ENCODE data around the gene REEP3.
A peak's percentile ranks its signal among the peaks of the same experiment; 100 is the strongest.
"Not testable (repeated sequence)": the region's sequence is repeated elsewhere in the genome, so short reads cannot be mapped to it uniquely, and the experiment has no call there.

The REEP3 gene

GRCh38 chr10:63553473-63553872 is 32.3 kb downstream of the REEP3 start:
- no peak for DNase-seq

- DNase-seq = peak; percentile 39
Measured at GRCh38 chr10:63554657-63555056, 33.5 kb downstream of the REEP3 start.

GRCh38 chr10:63555330-63555729 is 34.1 kb downstream of the REEP3 start:
- no peak for DNase-seq

- DNase-seq = no peak
Measured at GRCh38 chr10:63558132-63558784, 37.1 kb downstream of the REEP3 start.

- no peak for DNase-seq
Measured at GRCh38 chr10:63561341-63561740, 40.1 kb downstream of the REEP3 start.

- DNase-seq = no peak
Measured at GRCh38 chr10:63562391-63562790, 41.2 kb downstream of the REEP3 start.

- DNase-seq = no peak
Measured at GRCh38 chr10:63562857-63563256, 41.7 kb downstream of the REEP3 start.

GRCh38 chr10:63563623-63564022 is 42.4 kb downstream of the REEP3 start:
- DNase-seq = peak; percentile 9

- DNase-seq = not testable (repeated sequence)
Measured at GRCh38 chr10:63564731-63565130, 43.5 kb downstream of the REEP3 start.

GRCh38 chr10:63573068-63573697 is 52.0 kb downstream of the REEP3 start:
- DNase-seq = no peak

GRCh38 chr10:63574011-63574410 is 52.8 kb downstream of the REEP3 start:
- DNase-seq = no peak

- DNase-seq = no peak
Measured at GRCh38 chr10:63576501-63576900, 55.3 kb downstream of the REEP3 start.

- DNase-seq = no peak
Measured at GRCh38 chr10:63578501-63578900, 57.3 kb downstream of the REEP3 start.

GRCh38 chr10:63579371-63580014 is 58.3 kb downstream of the REEP3 start:
- DNase-seq = no peak

GRCh38 chr10:63582690-63583089 is 61.5 kb downstream of the REEP3 start:
- DNase-seq = no peak

- no peak for DNase-seq
Measured at GRCh38 chr10:63583397-63583796, 62.2 kb downstream of the REEP3 start.

- no peak for DNase-seq
Measured at GRCh38 chr10:63583909-63584724, 62.9 kb downstream of the REEP3 start.

GRCh38 chr10:63584725-63585035 is 63.5 kb downstream of the REEP3 start:
- DNase-seq = no peak

GRCh38 chr10:63585041-63585440 is 63.8 kb downstream of the REEP3 start:
- DNase-seq = no peak

GRCh38 chr10:63586043-63586442 is 64.8 kb downstream of the REEP3 start:
- DNase-seq = no peak

GRCh38 chr10:63587191-63587590 is 66.0 kb downstream of the REEP3 start:
- DNase-seq = no peak

GRCh38 chr10:63588436-63589167 is 67.4 kb downstream of the REEP3 start:
- no peak for DNase-seq

All from CD4-positive, alpha-beta T cell treated with Interleukin-12 subunit alpha and Interleukin-12 subunit beta, for 1 hour (primary cell).